IMR-90 (cell line): ENCODE results near the gene PC. TPM values are rescaled to one million over a fixed set of nuclear protein-coding genes. Genes with fewer than 3 reads are reported as not detected.

ENCODE experiments used
- ATAC-seq: fragments of 200-7000 bp; cut with Tn5 transposase; 2 replicates; pipeline ENCODE4 v1.9.1; 2020; ENCODE audit warnings: low read depth, mild to moderate bottlenecking, moderate library complexity
- BruUV-seq: library from RNA; stranded (reverse); fragments of 400-500 nt; replicated peaks from 2 replicates; lab custom pipeline; 2021; lab: Mats Ljungman, UMichigan
- CTCF ChIA-PET: fragments of 300-600 bp; formaldehyde crosslinking; extraction: SDS; loops from one replicate; lab custom pipeline; 2021; ENCODE audit warnings: antibody characterized with exemption; lab: Yijun Ruan, JAX
- POLR2A ChIA-PET: fragments of 300-600 bp; sonication (Branson Sonifier 250); formaldehyde crosslinking; loops from one replicate; lab custom pipeline; 2022; ENCODE audit warnings: antibody characterized with exemption; ENCODE audit not compliant: unreplicated experiment; lab: Charles Lee
- DNase-seq: peaks from one replicate; pipeline ENCODE4 v3.0.0; 2013
- H2AFZ ChIP-seq: replicated peaks from 2 replicates; pipeline ENCODE3; 2013; ENCODE audit warnings: low read length, mild to moderate bottlenecking; ENCODE audit not compliant: poor library complexity
- H2AK5ac ChIP-seq: 2 replicates; pipeline ENCODE4 v1.6.1; 2013; ENCODE audit warnings: low read depth, low read length, inconsistent platforms
- H2AK9ac ChIP-seq: replicated peaks from 2 replicates; pipeline ENCODE3; 2013; ENCODE audit warnings: mild to moderate bottlenecking, low read depth, low read length, moderate library complexity; ENCODE audit not compliant: poor library complexity
- H2BK120ac ChIP-seq: 2 replicates; pipeline ENCODE4 v1.6.1; 2013; ENCODE audit warnings: low read depth, low read length, inconsistent platforms
- H2BK15ac ChIP-seq: 3 replicates; pipeline ENCODE4 v1.6.1; 2013; ENCODE audit warnings: low read depth, low read length, inconsistent platforms
- H2BK20ac ChIP-seq: 2 replicates; pipeline ENCODE4 v1.6.1; 2013; ENCODE audit warnings: low read depth, mild to moderate bottlenecking, inconsistent platforms, low read length, moderate library complexity
- H2BK5ac ChIP-seq: 2 replicates; pipeline ENCODE4 v1.6.1; 2013; ENCODE audit warnings: mild to moderate bottlenecking, low read depth, low read length, inconsistent platforms; ENCODE audit not compliant: poor library complexity, severe bottlenecking
- H3K14ac ChIP-seq: replicated peaks from 2 replicates; pipeline ENCODE4 v1.6.1; 2013; ENCODE audit warnings: low read depth, low read length, inconsistent platforms
- H3K18ac ChIP-seq: 2 replicates; pipeline ENCODE4 v1.6.1; 2013; ENCODE audit warnings: low read depth, low read length, control low read depth
- H3K23ac ChIP-seq: 2 replicates; pipeline ENCODE4 v1.6.1; 2013; ENCODE audit warnings: low read depth, low read length, inconsistent platforms
- H3K27ac ChIP-seq: 2 replicates; pipeline ENCODE4 v1.5.1; 2013; ENCODE audit warnings: mild to moderate bottlenecking, control low read depth, low read length; ENCODE audit not compliant: insufficient read depth
- H3K27me3 ChIP-seq: 2 replicates; pipeline ENCODE4 v1.6.1; 2013; ENCODE audit warnings: low read length; ENCODE audit not compliant: control insufficient read depth, insufficient read depth
- H3K36me3 ChIP-seq: 2 replicates; pipeline ENCODE4 v1.6.1; 2013; ENCODE audit warnings: low read length, mixed read lengths; ENCODE audit not compliant: control insufficient read depth, insufficient read depth
- H3K4ac ChIP-seq: 2 replicates; pipeline ENCODE4 v1.6.1; 2013; ENCODE audit warnings: low read depth, low read length, inconsistent platforms
- H3K4me1 ChIP-seq: 2 replicates; pipeline ENCODE4 v1.6.1; 2013; ENCODE audit warnings: low read length, mixed read lengths; ENCODE audit not compliant: control insufficient read depth, insufficient read depth
- H3K4me2 ChIP-seq: 2 replicates; pipeline ENCODE4 v1.6.1; 2013; ENCODE audit warnings: low read depth, mild to moderate bottlenecking, control low read depth, low read length, moderate library complexity
- H3K4me3 ChIP-seq: 2 replicates; pipeline ENCODE4 v1.5.1; 2013; ENCODE audit warnings: low read depth, mild to moderate bottlenecking, control low read depth, low read length, moderate library complexity; ENCODE audit not compliant: insufficient read depth
- H3K56ac ChIP-seq: 2 replicates; pipeline ENCODE4 v1.6.1; 2013; ENCODE audit warnings: low read length, inconsistent platforms; ENCODE audit not compliant: insufficient read depth; ENCODE audit errors: extremely low read depth
- H3K79me1 ChIP-seq, 2 experiments: 2 replicates each; pipeline ENCODE4 v1.6.1; 2013; ENCODE audit warnings: low read length in 2 of 2, inconsistent platforms in 1 of 2, low read depth in 1 of 2
- H3K9ac ChIP-seq: 2 replicates; pipeline ENCODE4 v1.6.1; 2013; ENCODE audit warnings: low read depth, low read length, control low read depth
- H3K9me1 ChIP-seq: 2 replicates; pipeline ENCODE4 v1.6.1; 2013; ENCODE audit warnings: low read length, inconsistent platforms; ENCODE audit not compliant: insufficient read depth
- H3K9me3 ChIP-seq: 2 replicates; pipeline ENCODE4 v1.6.1; 2013; ENCODE audit warnings: low read length; ENCODE audit not compliant: control insufficient read depth, insufficient read depth
- H4K20me1 ChIP-seq: 2 replicates; pipeline ENCODE4 v1.6.1; 2013; ENCODE audit warnings: low read length, inconsistent platforms; ENCODE audit not compliant: insufficient read depth
- H4K5ac ChIP-seq: 2 replicates; pipeline ENCODE4 v1.6.1; 2013; ENCODE audit warnings: mild to moderate bottlenecking, low read depth, low read length, control low read depth
- H4K8ac ChIP-seq, 2 experiments: 2 replicates each; pipeline ENCODE4 v1.6.1; 2013; ENCODE audit warnings: low read depth in 2 of 2, low read length in 2 of 2, control low read depth in 1 of 2, inconsistent platforms in 1 of 2
- H4K91ac ChIP-seq: 2 replicates; pipeline ENCODE4 v1.6.1; 2013; ENCODE audit warnings: low read depth, low read length, inconsistent platforms; ENCODE audit not compliant: insufficient read depth
- CEBPB ChIP-seq: IDR thresholded peaks from 2 replicates; pipeline ENCODE4 v1.6.1; 2012; ENCODE audit warnings: low read depth, low read length, improper control_type of control experiment
- USF2 ChIP-seq: fragments of 150-350 bp; IDR thresholded peaks from 2 replicates; pipeline ENCODE4 v1.6.1; 2017; ENCODE audit warnings: mild to moderate bottlenecking, antibody characterized with exemption, low read length, low read depth
- WGBS, 2 experiments: methylation state at CpG; one replicate each; pipeline versions ENCODE4 v1.1.5 to v1.1.7; 2013; ENCODE audit warnings: missing lambda C conversion rate in 2 of 2; ENCODE audit not compliant: insufficient read length in 1 of 2; ENCODE audit errors: extremely low coverage in 2 of 2; 5-methylcytosine and 5-hydroxymethylcytosine counted together
- dilution Hi-C: fragments of 300-500 bp; cut with HindIII; formaldehyde crosslinking; loops from one replicate; pipeline ENCODE4 v1.14.3; 2018; ENCODE audit warnings: low sequenced_read_pairs; ENCODE audit not compliant: unreplicated experiment
- in situ Hi-C: fragments of 300-500 bp; cut with MboI; formaldehyde crosslinking; loops from 3 replicates; pipeline ENCODE4 v1.14.3; 2019; ENCODE audit warnings: low sequenced_read_pairs, inconsistent platforms, mixed read lengths
- intact Hi-C: fragments of 100-400 bp; cut with micrococcal nuclease; formaldehyde crosslinking; loops from 2 replicates; pipeline ENCODE4 v1.10.0; 2022
- polyA plus RNA-seq, 3 experiments: library from polyadenylated mRNA; depleted of rRNA; stranded (reverse); fragments of >200 nt; gene quantifications; 2 replicates each; pipeline ENCODE4 v1.2.3, GENCODE V29; 2012; ENCODE audit warnings: low replicate concordance in 1 of 3
- total RNA-seq: library from RNA; depleted of rRNA; stranded (reverse); fragments of >200 nt; gene quantifications from 2 replicates; pipeline ENCODE4 v1.2.3, GENCODE V29; 2012

Gene PC
- total and polyA plus RNA-seq, 2 of the 4 experiments (the other 2 are of a cell fraction), result 13.6 to 15.7 TPM

GRCh38 chr11:66933531-66933930 is 24.7 kb downstream of the PC start:
- Histone ChIP-seq H2BK5ac (no peak overlapping the region), H3K36me3 (no peaks in the 10 kb centered on the region), H3K18ac (peak overlapping the region; percentile 33; the same call in 1 of the 2 replicates), H4K91ac (peak overlapping the region; percentile 66; the same call in 1 of the 2 replicates), H3K4me3 (no peak overlapping the region), H4K20me1 (no peaks in the 10 kb centered on the region; the same call in 1 of the 2 replicates), H3K27ac (peak overlapping the region; percentile 0; the same call in 1 of the 2 replicates), H3K27me3 (no peaks in the 10 kb centered on the region), H3K79me1 (peaks cover 0 to 14% of the 10 kb centered on the region in 2 experiments; a peak in 3 of 4 replicates), H2AK5ac (peak overlapping the region; percentile 85), H2BK120ac (peak overlapping the region; percentile 73), H3K9ac (no peak overlapping the region), H2AFZ (no peak overlapping the region), H3K4ac (peak overlapping the region; percentile 58), H2BK20ac (peak overlapping the region; percentile 33; the same call in 1 of the 2 replicates), H2BK15ac (peak overlapping the region; percentile 50; the same call in 2 of the 3 replicates), H4K8ac (peak overlapping the region; percentile 39 to 60; a peak in 2 of 4 replicates), H4K5ac (peak overlapping the region; percentile 49; the same call in 1 of the 2 replicates), H2AK9ac (peak overlapping the region; percentile 34), H3K9me3 (peaks cover 3% of the 10 kb centered on the region; the same call in 1 of the 2 replicates), H3K23ac (no peak overlapping the region; the same call in 1 of the 2 replicates), H3K4me1 (peaks cover 21% of the 10 kb centered on the region), H3K9me1 (peaks cover 20% of the 10 kb centered on the region), H3K56ac (no peak overlapping the region), H3K14ac (peak overlapping the region; percentile 46; the same call in 1 of the 2 replicates), H3K4me2 (no peak overlapping the region)
- dilution Hi-C loops (no loop called here), intact Hi-C loops (no loop called here), in situ Hi-C loops (no loop called here)
- TF ChIP-seq USF2 (no peak), CEBPB (peak; percentile 8; the same call in 1 of the 2 replicates)
- ChIA-PET CTCF (interaction anchor here (0.6 kb wide), 1 partner anchor 570 kb away, joined by 7 read pairs; no protein-coding TSS in a partner anchor), POLR2A (no interaction called here)
- BruUV-seq, result no TSS peak
- DNase-seq (no peak), ATAC-seq (no peak)
- 73% methylated on average over 2 of the region's 3 CpGs; no CpG with 5 or more reads in 1 of the 2 experiments for WGBS, 2 experiments
